ENCODE results near the gene PDZD2. TPM values are rescaled to one million over a fixed set of nuclear protein-coding genes. Genes with fewer than 3 reads are reported as not detected.

The PDZD2 gene
- total RNA-seq, 1 experiment from 2014 or later: not detected

DNA sequence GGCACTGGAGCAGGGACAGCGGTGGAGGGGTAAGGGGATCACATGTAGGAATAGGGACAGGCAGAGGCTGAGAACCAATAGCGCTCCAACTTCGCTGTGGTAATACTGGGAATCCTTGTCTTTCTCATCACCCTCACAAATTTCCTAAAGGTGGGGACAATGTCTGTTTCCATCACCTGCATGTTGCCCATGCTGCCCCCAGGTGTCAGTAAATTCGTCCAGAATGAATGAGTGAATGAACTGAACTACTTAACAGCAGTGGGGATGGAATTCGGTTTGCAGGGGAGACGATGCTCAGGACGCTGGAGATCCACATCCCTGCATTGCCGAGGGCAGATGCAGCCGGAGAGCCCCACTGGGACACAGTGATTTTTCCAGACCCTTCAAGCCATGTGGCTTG is 129.9 kb downstream of the PDZD2 start:
- no peak for TF ChIP-seq EZH2 (IDR thresholded peaks at IDR 0.05; ENCODE audit: low read depth)
- TF ChIP-seq, protein P1, sequence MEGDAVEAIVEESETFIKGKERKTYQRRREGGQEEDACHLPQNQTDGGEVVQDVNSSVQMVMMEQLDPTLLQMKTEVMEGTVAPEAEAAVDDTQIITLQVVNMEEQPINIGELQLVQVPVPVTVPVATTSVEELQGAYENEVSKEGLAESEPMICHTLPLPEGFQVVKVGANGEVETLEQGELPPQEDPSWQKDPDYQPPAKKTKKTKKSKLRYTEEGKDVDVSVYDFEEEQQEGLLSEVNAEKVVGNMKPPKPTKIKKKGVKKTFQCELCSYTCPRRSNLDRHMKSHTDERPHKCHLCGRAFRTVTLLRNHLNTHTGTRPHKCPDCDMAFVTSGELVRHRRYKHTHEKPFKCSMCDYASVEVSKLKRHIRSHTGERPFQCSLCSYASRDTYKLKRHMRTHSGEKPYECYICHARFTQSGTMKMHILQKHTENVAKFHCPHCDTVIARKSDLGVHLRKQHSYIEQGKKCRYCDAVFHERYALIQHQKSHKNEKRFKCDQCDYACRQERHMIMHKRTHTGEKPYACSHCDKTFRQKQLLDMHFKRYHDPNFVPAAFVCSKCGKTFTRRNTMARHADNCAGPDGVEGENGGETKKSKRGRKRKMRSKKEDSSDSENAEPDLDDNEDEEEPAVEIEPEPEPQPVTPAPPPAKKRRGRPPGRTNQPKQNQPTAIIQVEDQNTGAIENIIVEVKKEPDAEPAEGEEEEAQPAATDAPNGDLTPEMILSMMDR (conservative IDR thresholded peaks at IDR 0.05): no peak
- Histone ChIP-seq H3K4me3 (no peak overlapping the region), H3K4me1 (replicated peaks; ENCODE audit: insufficient read depth) (no peaks in the 10 kb centered on the region), H4K20me1 (ENCODE audit: insufficient read depth) (no peaks in the 10 kb centered on the region), H3K27me3 (ENCODE audit: insufficient read depth, low read depth) (peaks cover 91% of the 10 kb centered on the region), H3K27ac (no peak overlapping the region), H2AFZ (no peak overlapping the region), H3F3A (ENCODE audit: insufficient read depth, low read depth) (no peaks in the 10 kb centered on the region), H3K4me2 (no peak overlapping the region), H3K79me2 (ENCODE audit: low read depth) (no peaks in the 10 kb centered on the region), H3K9me2 (ENCODE audit: insufficient read depth) (no peaks in the 10 kb centered on the region), H3K36me3 (ENCODE audit: low read depth) (no peaks in the 10 kb centered on the region), H3K9me3 (ENCODE audit: insufficient read depth, low read depth) (no peaks in the 10 kb centered on the region)
- intact Hi-C loops (cut with micrococcal nuclease; ENCODE audit: unreplicated experiment): no loop called here
- ChIA-PET CTCF (no interaction called here), POLR2A (ENCODE audit: unreplicated experiment) (no interaction called here)
- no peak for DNase-seq
- no TSS peak for BruUV-seq (replicated peaks)

GRCh38 chr5:31769530-31769929 is 130.6 kb downstream of the PDZD2 start:
- no peak overlapping the region for H2AFZ ChIP-seq
- TF ChIP-seq, protein P1 (conservative IDR thresholded peaks at IDR 0.05): no peak
- no peak for TF ChIP-seq EZH2 (IDR thresholded peaks at IDR 0.05; ENCODE audit: low read depth)
- ChIA-PET POLR2A (ENCODE audit: unreplicated experiment) (no interaction called here), CTCF (no interaction called here)
- H3K4me1 ChIP-seq (replicated peaks; ENCODE audit: insufficient read depth): no peaks in the 10 kb centered on the region
- no peak overlapping the region for H3K4me3 ChIP-seq
- no peaks in the 10 kb centered on the region for H3K79me2 ChIP-seq (ENCODE audit: low read depth)
- intact Hi-C loops (cut with micrococcal nuclease; ENCODE audit: unreplicated experiment): no loop called here
- H3K9me2 ChIP-seq (ENCODE audit: insufficient read depth): no peaks in the 10 kb centered on the region
- no TSS peak for BruUV-seq (replicated peaks)
- H3K27ac ChIP-seq: no peak overlapping the region
- no peaks in the 10 kb centered on the region for H4K20me1 ChIP-seq (ENCODE audit: insufficient read depth)
- DNase-seq: no peak
- peaks cover 85% of the 10 kb centered on the region for H3K27me3 ChIP-seq (ENCODE audit: insufficient read depth, low read depth)
- no peak overlapping the region for H3K4me2 ChIP-seq
- H3F3A ChIP-seq (ENCODE audit: insufficient read depth, low read depth): no peaks in the 10 kb centered on the region
- no peaks in the 10 kb centered on the region for H3K9me3 ChIP-seq (ENCODE audit: insufficient read depth, low read depth)
- H3K36me3 ChIP-seq (ENCODE audit: low read depth): no peaks in the 10 kb centered on the region

DNA sequence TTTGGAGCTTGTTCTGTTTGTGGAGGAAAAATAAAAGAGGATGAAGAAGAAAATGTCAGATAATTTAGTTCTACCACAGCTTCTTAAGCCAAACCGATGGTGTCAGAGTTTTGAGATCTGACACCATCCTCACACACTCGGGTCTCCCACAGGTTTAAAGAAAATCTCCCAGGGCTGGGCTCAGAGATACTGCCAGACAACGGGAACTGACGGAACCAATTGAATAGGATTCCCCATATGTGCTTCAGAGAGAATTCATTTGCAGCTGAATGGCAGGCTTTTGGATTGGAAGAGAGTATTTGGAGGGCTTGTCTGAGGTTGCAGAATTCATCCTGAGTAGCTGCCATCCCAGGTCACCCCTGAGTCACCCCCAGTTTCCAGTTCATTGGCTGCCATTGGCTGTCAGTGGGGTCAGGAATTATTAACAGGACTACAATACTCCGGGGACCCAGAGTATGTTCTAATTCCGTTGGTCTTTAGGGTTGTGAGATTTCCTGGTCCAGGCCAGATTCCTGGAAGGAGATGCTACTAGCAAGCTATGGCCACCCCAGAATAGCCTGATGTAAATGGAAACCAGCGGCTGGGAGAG is 131.3 kb downstream of the PDZD2 start:
- Histone ChIP-seq H3K9me3 (ENCODE audit: insufficient read depth, low read depth) (no peaks in the 10 kb centered on the region), H3K4me2 (no peak overlapping the region), H3K4me1 (replicated peaks; ENCODE audit: insufficient read depth) (no peaks in the 10 kb centered on the region), H3F3A (ENCODE audit: insufficient read depth, low read depth) (no peaks in the 10 kb centered on the region), H3K36me3 (ENCODE audit: low read depth) (no peaks in the 10 kb centered on the region), H3K79me2 (ENCODE audit: low read depth) (no peaks in the 10 kb centered on the region), H3K27me3 (ENCODE audit: insufficient read depth, low read depth) (peaks cover 85% of the 10 kb centered on the region), H4K20me1 (ENCODE audit: insufficient read depth) (no peaks in the 10 kb centered on the region), H2AFZ (no peak overlapping the region), H3K9me2 (ENCODE audit: insufficient read depth) (no peaks in the 10 kb centered on the region), H3K27ac (no peak overlapping the region), H3K4me3 (no peak overlapping the region)
- ChIA-PET CTCF (no interaction called here), POLR2A (ENCODE audit: unreplicated experiment) (interaction anchor here (0.6 kb wide), 1 partner anchor 1211 kb away, joined by 9 read pairs; no protein-coding TSS in a partner anchor)
- DNase-seq: no peak
- intact Hi-C loops (cut with micrococcal nuclease; ENCODE audit: unreplicated experiment): no loop called here
- no TSS peak for BruUV-seq (replicated peaks)
- TF ChIP-seq, protein P1 (conservative IDR thresholded peaks at IDR 0.05): no peak
- TF ChIP-seq EZH2 (IDR thresholded peaks at IDR 0.05; ENCODE audit: low read depth): no peak

All from PC-9 (cell line).